PC-3 (cell line): ENCODE data around the gene FOXL1. TPM values are rescaled to one million over a fixed set of nuclear protein-coding genes. Genes with fewer than 3 reads are reported as not detected.

Experiments used
- ATAC-seq: fragments of 200-7000 bp; cut with Tn5 transposase; 2 replicates; pipeline ENCODE4 v1.9.1; 2020; ENCODE audit warnings: mild to moderate bottlenecking, moderate library complexity
- BruUV-seq: library from RNA; stranded (reverse); fragments of 400-500 nt; replicated peaks from 2 replicates; lab custom pipeline; 2021; lab: Mats Ljungman, UMichigan
- CTCF ChIA-PET: fragments of 300-600 bp; sonication (Branson Sonifier 250); formaldehyde crosslinking; loops from one replicate; lab custom pipeline; 2022; ENCODE audit warnings: antibody characterized with exemption; lab: Charles Lee
- POLR2A ChIA-PET: fragments of 300-600 bp; sonication (Branson Sonifier 250); formaldehyde crosslinking; loops from one replicate; lab custom pipeline; 2022; ENCODE audit warnings: antibody characterized with exemption; ENCODE audit not compliant: unreplicated experiment; lab: Charles Lee
- DNase-seq: peaks from one replicate; pipeline ENCODE4 v3.0.0-alpha.2; 2015
- H2AFZ ChIP-seq: fragments of 300-600 bp; sonication (generic); 2 replicates; pipeline ENCODE4 v1.6.0; 2016; ENCODE audit warnings: antibody characterized with exemption, low read length
- H3F3A ChIP-seq: fragments of 300-600 bp; sonication (generic); one replicate; pipeline ENCODE4 v1.6.0; 2017; ENCODE audit warnings: antibody characterized with exemption, low read length, control low read depth, mild to moderate bottlenecking; ENCODE audit not compliant: unreplicated experiment
- H3K27ac ChIP-seq: fragments of 300-600 bp; sonication (generic); 2 replicates; pipeline ENCODE4 v1.5.1; 2016; ENCODE audit warnings: mild to moderate bottlenecking, low read length
- H3K27me3 ChIP-seq: fragments of 300-600 bp; sonication (generic); 2 replicates; pipeline ENCODE4 v1.6.1; 2016; ENCODE audit warnings: low read length, mixed read lengths
- H3K36me3 ChIP-seq: fragments of 300-600 bp; sonication (generic); 2 replicates; pipeline ENCODE4 v1.6.1; 2016; ENCODE audit warnings: low read depth, mixed run types, low read length, mixed read lengths
- H3K4me1 ChIP-seq: fragments of 300-600 bp; sonication (generic); 2 replicates; pipeline ENCODE4 v1.5.1; 2016; ENCODE audit warnings: low read length; ENCODE audit not compliant: insufficient read depth
- H3K4me2 ChIP-seq: fragments of 300-600 bp; sonication (generic); 2 replicates; pipeline ENCODE4 v1.6.0; 2016; ENCODE audit warnings: low read length
- H3K4me3 ChIP-seq: fragments of 300-600 bp; sonication (generic); 2 replicates; pipeline ENCODE4 v1.5.1; 2016; ENCODE audit warnings: mild to moderate bottlenecking, low read length, mixed read lengths
- H3K79me2 ChIP-seq: fragments of 300-600 bp; sonication (generic); 2 replicates; pipeline ENCODE4 v1.6.1; 2017; ENCODE audit warnings: low read length, mixed read lengths
- H3K9ac ChIP-seq: fragments of 300-600 bp; sonication (generic); 2 replicates; pipeline ENCODE4 v1.6.0; 2016; ENCODE audit warnings: mild to moderate bottlenecking, low read length
- H3K9me2 ChIP-seq: fragments of 300-600 bp; sonication (generic); replicated peaks from 2 replicates; pipeline ENCODE4 v1.6.1; 2016; ENCODE audit warnings: mixed run types, low read length, mixed read lengths
- H3K9me3 ChIP-seq: fragments of 300-600 bp; sonication (generic); 2 replicates; pipeline ENCODE4 v1.6.1; 2016; ENCODE audit warnings: low read length, mixed read lengths
- H4K20me1 ChIP-seq: fragments of 300-600 bp; sonication (generic); 2 replicates; pipeline ENCODE4 v1.6.1; 2016; ENCODE audit warnings: low read length, mixed read lengths
- CTCF ChIP-seq: fragments of 300-600 bp; sonication (generic); conservative IDR thresholded peaks from 2 replicates; pipeline ENCODE4 v1.5.1; 2017; ENCODE audit warnings: antibody characterized with exemption, low read depth, mild to moderate bottlenecking, low read length
- EZH2 ChIP-seq: fragments of 300-600 bp; sonication (generic); IDR thresholded peaks from one replicate; pipeline ENCODE4 v1.6.1; 2017; ENCODE audit warnings: antibody characterized with exemption, mild to moderate bottlenecking, low read length; ENCODE audit not compliant: unreplicated experiment
- EZH2phosphoT487 ChIP-seq: fragments of 300-600 bp; sonication (generic); IDR thresholded peaks from 2 replicates; pipeline ENCODE4 v1.6.1; 2018; ENCODE audit warnings: mild to moderate bottlenecking, antibody characterized with exemption, low read length, borderline replicate concordance
- intact Hi-C: fragments of 100-400 bp; cut with micrococcal nuclease; formaldehyde crosslinking; loops from 2 replicates; pipeline ENCODE4 v1.9.0; 2023
- total RNA-seq: library from RNA; depleted of rRNA; stranded (reverse); fragments of >200 nt; gene quantifications from 2 replicates; pipeline ENCODE4 v1.2.3, GENCODE V29; 2014

The FOXL1 gene
- total RNA-seq, 1 experiment from 2014 or later = 8.1 TPM

GRCh38 chr16:86601356-86601755 lies 23.0 kb downstream of the FOXL1 start:
- ATAC-seq (no peak), DNase-seq (no peak)
- Histone ChIP-seq H3K27ac (no peak overlapping the region), H3K79me2 (no peaks in the 10 kb centered on the region), H3K9me2 (no peaks in the 10 kb centered on the region), H2AFZ (no peak overlapping the region), H3K36me3 (no peaks in the 10 kb centered on the region), H3K9ac (no peak overlapping the region), H3K4me1 (no peaks in the 10 kb centered on the region), H3K27me3 (no peaks in the 10 kb centered on the region), H3K9me3 (no peaks in the 10 kb centered on the region), H3F3A (no peaks in the 10 kb centered on the region), H3K4me3 (no peak overlapping the region), H4K20me1 (no peaks in the 10 kb centered on the region), H3K4me2 (no peak overlapping the region)
- TF ChIP-seq EZH2 (no peak), CTCF (no peak), EZH2phosphoT487 (no peak)
- ChIA-PET CTCF (no interaction called here), POLR2A (no interaction called here)
- BruUV-seq = no TSS peak
- intact Hi-C loops = no loop called here

GRCh38 chr16:86602521-86602920 lies 24.2 kb downstream of the FOXL1 start:
- Histone ChIP-seq H2AFZ (no peak overlapping the region), H3K4me3 (no peak overlapping the region), H3F3A (no peaks in the 10 kb centered on the region), H3K9ac (no peak overlapping the region), H3K36me3 (no peaks in the 10 kb centered on the region), H3K4me2 (no peak overlapping the region), H3K4me1 (no peaks in the 10 kb centered on the region), H3K9me2 (no peaks in the 10 kb centered on the region), H3K9me3 (no peaks in the 10 kb centered on the region), H3K27me3 (no peaks in the 10 kb centered on the region), H3K79me2 (no peaks in the 10 kb centered on the region), H4K20me1 (no peaks in the 10 kb centered on the region), H3K27ac (no peak overlapping the region)
- ChIA-PET CTCF (interaction anchor here (0.5 kb wide), 1 partner anchor 29 kb away, joined by 4 read pairs; no protein-coding TSS in a partner anchor), POLR2A (no interaction called here)
- ATAC-seq = no peak
- BruUV-seq = no TSS peak
- no peak for TF ChIP-seq EZH2
- no peak for TF ChIP-seq CTCF
- no peak for TF ChIP-seq EZH2phosphoT487
- DNase-seq = no peak
- intact Hi-C loops = no loop called here

GRCh38 chr16:86604436-86605193 lies 26.3 kb downstream of the FOXL1 start:
- TF ChIP-seq EZH2phosphoT487 (no peak), CTCF (no peak), EZH2 (no peak)
- no TSS peak for BruUV-seq
- intact Hi-C loops = no loop called here
- H3K36me3 ChIP-seq = no peaks in the 10 kb centered on the region
- no peaks in the 10 kb centered on the region for H3K27me3 ChIP-seq
- H3K79me2 ChIP-seq = no peaks in the 10 kb centered on the region
- CTCF ChIA-PET = no interaction called here
- DNase-seq (no peak), ATAC-seq (no peak)
- no peak overlapping the region for H3K9ac ChIP-seq
- H3K4me2 ChIP-seq = no peak overlapping the region
- H3K4me3 ChIP-seq = no peak overlapping the region
- H3F3A ChIP-seq = no peaks in the 10 kb centered on the region
- H3K4me1 ChIP-seq = no peaks in the 10 kb centered on the region
- POLR2A ChIA-PET = interaction anchor here (0.6 kb wide), 1 partner anchor 861 kb away, joined by 26 read pairs; no protein-coding TSS in a partner anchor
- no peaks in the 10 kb centered on the region for H3K9me3 ChIP-seq
- no peaks in the 10 kb centered on the region for H3K9me2 ChIP-seq
- H4K20me1 ChIP-seq = no peaks in the 10 kb centered on the region
- no peak overlapping the region for H2AFZ ChIP-seq
- H3K27ac ChIP-seq = no peak overlapping the region
